ENCODE results near the gene CPB2.
A peak's percentile ranks its signal among the peaks of the same experiment; 100 is the strongest.

CPB2 gene

GRCh38 chr13:46045424-46045823 is 59.4 kb downstream of the CPB2 start:
- no peak for FAIRE-seq

GRCh38 chr13:46043647-46044046 is 61.2 kb downstream of the CPB2 start:
- FAIRE-seq = no peak

GRCh38 chr13:46041419-46041839 is 63.4 kb downstream of the CPB2 start:
- no peak for FAIRE-seq

GRCh38 chr13:46040763-46041162 is 64.1 kb downstream of the CPB2 start:
- no peak for FAIRE-seq

GRCh38 chr13:46039411-46040182 is 65.2 kb downstream of the CPB2 start:
- FAIRE-seq = no peak

- FAIRE-seq = no peak
Observed at GRCh38 chr13:46038296-46038695, 66.5 kb downstream of the CPB2 start.

GRCh38 chr13:46035066-46035465 is 69.8 kb downstream of the CPB2 start:
- FAIRE-seq = no peak

- no peak for FAIRE-seq
Observed at GRCh38 chr13:46032341-46032740, 72.5 kb downstream of the CPB2 start.

GRCh38 chr13:46031581-46032263 is 73.1 kb downstream of the CPB2 start:
- FAIRE-seq = no peak

GRCh38 chr13:46025157-46025556 is 79.7 kb downstream of the CPB2 start:
- no peak for FAIRE-seq

GRCh38 chr13:46022481-46022880 is 82.4 kb downstream of the CPB2 start:
- FAIRE-seq = no peak

GRCh38 chr13:46016216-46016615 is 88.6 kb downstream of the CPB2 start:
- no peak for FAIRE-seq

GRCh38 chr13:46015366-46015765 is 89.5 kb downstream of the CPB2 start:
- peak; percentile 6 for FAIRE-seq

GRCh38 chr13:46012404-46012803 is 92.4 kb downstream of the CPB2 start:
- FAIRE-seq = no peak

- FAIRE-seq = peak; percentile 83
Observed at GRCh38 chr13:46010148-46010547, 94.7 kb downstream of the CPB2 start.

- FAIRE-seq = no peak
Observed at GRCh38 chr13:46008631-46009030, 96.2 kb downstream of the CPB2 start.

GRCh38 chr13:46006688-46007452 is 98.0 kb downstream of the CPB2 start:
- no peak for FAIRE-seq

GRCh38 chr13:46004491-46004890 is 100.3 kb downstream of the CPB2 start:
- no peak for FAIRE-seq

All from G401.6 (cell line).